ENCODE measurements around the gene MVK. TPM values are rescaled to one million over a fixed set of nuclear protein-coding genes. Genes with fewer than 3 reads are reported as not detected.

The MVK gene
- total and polyA plus RNA-seq, 2 experiments from 2014 or later: 6.7 to 11.8 TPM

- TF ChIP-seq EZH2phosphoT487 (IDR thresholded peaks at IDR 0.05; ENCODE audit: insufficient read depth, low read depth) (no peak), EZH2 (IDR thresholded peaks at IDR 0.05; ENCODE audit: insufficient read depth, poor library complexity, severe bottlenecking) (no peak)
- WGBS, 2 experiments (ENCODE audit: low coverage in 1 of 2, low lambda C conversion rate in 2 of 2, missing lambda C conversion rate in 2 of 2): 94 to 98% methylated on average over 15 to 18 of the region's 18 CpGs
- Histone ChIP-seq H3K9ac (no peak overlapping the region), H2AFZ (no peak overlapping the region), H3K4me1 (ENCODE audit: insufficient read depth) (no peaks in the 10 kb centered on the region), H3K4me2 (ENCODE audit: unreplicated experiment) (no peak overlapping the region), H3K36me3 (ENCODE audit: low read depth) (0 out of 2 replicates have a peak, but pooled peaks cover 3% of the 10 kb centered on the region), H3K79me2 (ENCODE audit: insufficient read depth) (no peaks in the 10 kb centered on the region), H3K27ac (no peak overlapping the region), H3K4me3 (no peak overlapping the region), H3K9me3 (ENCODE audit: low read depth) (no peaks in the 10 kb centered on the region), H3F3A (ENCODE audit: insufficient read depth) (no peaks in the 10 kb centered on the region), H3K27me3 (replicated peaks; ENCODE audit: insufficient read depth) (no peaks in the 10 kb centered on the region), H4K20me1 (ENCODE audit: insufficient read depth) (no peaks in the 10 kb centered on the region), H3K9me2 (ENCODE audit: insufficient read depth) (no peaks in the 10 kb centered on the region)
- in situ Hi-C loops (cut with MboI): no loop called here
- no peak for DNase-seq
Measured at GRCh38 chr12:109581334-109581691, 7.7 kb downstream of the MVK start.

DNA sequence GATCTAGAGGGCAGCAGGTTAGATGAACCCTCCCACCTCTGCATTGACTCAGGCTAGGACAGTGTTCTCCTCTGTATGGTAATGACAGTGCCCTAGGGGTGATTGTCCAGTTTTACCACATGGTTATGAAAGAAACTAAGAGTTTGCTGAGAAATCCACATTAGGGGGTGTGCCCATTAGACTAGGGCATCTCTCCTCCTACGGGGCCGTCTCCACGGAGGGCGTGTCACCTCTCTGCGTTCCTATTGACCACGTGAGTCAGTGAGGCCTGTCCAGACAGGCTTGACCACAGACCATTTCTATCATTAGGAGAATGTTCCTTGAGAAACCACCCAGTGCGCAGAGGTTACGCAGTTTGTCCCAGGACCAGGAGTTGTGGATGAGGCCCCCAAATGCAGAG, 8.3 kb downstream of the MVK start:
- H3K9ac ChIP-seq: no peak overlapping the region
- 0 out of 2 replicates have a peak, but pooled peaks cover 3% of the 10 kb centered on the region for H3K36me3 ChIP-seq (ENCODE audit: low read depth)
- H3K4me1 ChIP-seq (ENCODE audit: insufficient read depth): no peaks in the 10 kb centered on the region
- H4K20me1 ChIP-seq (ENCODE audit: insufficient read depth): no peaks in the 10 kb centered on the region
- no peaks in the 10 kb centered on the region for H3K9me3 ChIP-seq (ENCODE audit: low read depth)
- H3K27ac ChIP-seq: no peak overlapping the region
- in situ Hi-C loops (cut with MboI): no loop called here
- TF ChIP-seq EZH2 (IDR thresholded peaks at IDR 0.05; ENCODE audit: insufficient read depth, poor library complexity, severe bottlenecking): no peak
- TF ChIP-seq EZH2phosphoT487 (IDR thresholded peaks at IDR 0.05; ENCODE audit: insufficient read depth, low read depth): no peak
- WGBS, 2 experiments (ENCODE audit: low coverage in 1 of 2, low lambda C conversion rate in 2 of 2, missing lambda C conversion rate in 2 of 2): 84 to 86% methylated on average over 8 of the region's 8 CpGs
- peak; percentile 61 for DNase-seq
- H3K79me2 ChIP-seq (ENCODE audit: insufficient read depth): no peaks in the 10 kb centered on the region
- H3K4me2 ChIP-seq (ENCODE audit: unreplicated experiment): no peak overlapping the region
- H3K4me3 ChIP-seq: no peak overlapping the region
- no peaks in the 10 kb centered on the region for H3K27me3 ChIP-seq (replicated peaks; ENCODE audit: insufficient read depth)
- H3F3A ChIP-seq (ENCODE audit: insufficient read depth): no peaks in the 10 kb centered on the region
- no peaks in the 10 kb centered on the region for H3K9me2 ChIP-seq (ENCODE audit: insufficient read depth)
- no peak overlapping the region for H2AFZ ChIP-seq

- Histone ChIP-seq H3K9me2 (ENCODE audit: insufficient read depth) (no peaks in the 10 kb centered on the region), H3K4me2 (ENCODE audit: unreplicated experiment) (no peak overlapping the region), H3K27ac (no peak overlapping the region), H3K36me3 (ENCODE audit: low read depth) (0 out of 2 replicates have a peak, but pooled peaks cover 3% of the 10 kb centered on the region), H3K9me3 (ENCODE audit: low read depth) (no peaks in the 10 kb centered on the region), H3K4me3 (no peak overlapping the region), H4K20me1 (ENCODE audit: insufficient read depth) (no peaks in the 10 kb centered on the region), H2AFZ (no peak overlapping the region), H3K27me3 (replicated peaks; ENCODE audit: insufficient read depth) (no peaks in the 10 kb centered on the region), H3K79me2 (ENCODE audit: insufficient read depth) (no peaks in the 10 kb centered on the region), H3F3A (ENCODE audit: insufficient read depth) (no peaks in the 10 kb centered on the region), H3K9ac (no peak overlapping the region), H3K4me1 (ENCODE audit: insufficient read depth) (no peaks in the 10 kb centered on the region)
- in situ Hi-C loops (cut with MboI): no loop called here
- WGBS, 2 experiments (ENCODE audit: low coverage in 1 of 2, low lambda C conversion rate in 2 of 2, missing lambda C conversion rate in 2 of 2): 77 to 85% methylated on average over 5 of the region's 5 CpGs
- TF ChIP-seq EZH2phosphoT487 (IDR thresholded peaks at IDR 0.05; ENCODE audit: insufficient read depth, low read depth) (no peak), EZH2 (IDR thresholded peaks at IDR 0.05; ENCODE audit: insufficient read depth, poor library complexity, severe bottlenecking) (no peak)
- no peak for DNase-seq
Measured at GRCh38 chr12:109582636-109583035, 9.0 kb downstream of the MVK start.

DNA sequence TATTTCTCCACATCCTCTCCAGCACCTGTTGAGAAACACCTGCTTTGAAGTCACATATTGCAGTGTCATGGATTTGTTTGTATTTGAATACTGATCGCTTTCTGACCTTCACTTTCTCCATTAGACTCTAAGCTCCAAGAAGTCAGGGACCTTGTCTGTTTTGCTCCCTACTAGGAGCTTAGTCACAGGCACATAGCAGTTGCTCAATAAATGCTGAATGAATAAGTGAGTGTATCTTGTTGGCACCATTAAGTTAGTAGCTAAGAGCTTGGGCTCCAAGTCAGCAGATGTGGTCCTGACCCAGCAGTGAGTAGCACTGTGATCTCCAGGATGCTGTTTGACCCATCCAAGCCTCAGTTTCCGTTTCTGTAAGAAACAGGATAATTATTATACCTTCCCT, 10.1 kb downstream of the MVK start:
- in situ Hi-C loops (cut with MboI): no loop called here
- peak; percentile 14 for DNase-seq
- H2AFZ ChIP-seq: no peak overlapping the region
- no peaks in the 10 kb centered on the region for H4K20me1 ChIP-seq (ENCODE audit: insufficient read depth)
- no peaks in the 10 kb centered on the region for H3K9me3 ChIP-seq (ENCODE audit: low read depth)
- H3K36me3 ChIP-seq (ENCODE audit: low read depth): no peaks in the 10 kb centered on the region
- no peaks in the 10 kb centered on the region for H3K79me2 ChIP-seq (ENCODE audit: insufficient read depth)
- TF ChIP-seq EZH2phosphoT487 (IDR thresholded peaks at IDR 0.05; ENCODE audit: insufficient read depth, low read depth): no peak
- TF ChIP-seq EZH2 (IDR thresholded peaks at IDR 0.05; ENCODE audit: insufficient read depth, poor library complexity, severe bottlenecking): no peak
- H3K27me3 ChIP-seq (replicated peaks; ENCODE audit: insufficient read depth): no peaks in the 10 kb centered on the region
- 95 to 98% methylated on average over 2 of the region's 2 CpGs for WGBS, 2 experiments (ENCODE audit: low coverage in 1 of 2, low lambda C conversion rate in 2 of 2, missing lambda C conversion rate in 2 of 2)
- no peak overlapping the region for H3K27ac ChIP-seq
- no peaks in the 10 kb centered on the region for H3K9me2 ChIP-seq (ENCODE audit: insufficient read depth)
- H3K4me1 ChIP-seq (ENCODE audit: insufficient read depth): no peaks in the 10 kb centered on the region
- H3F3A ChIP-seq (ENCODE audit: insufficient read depth): no peaks in the 10 kb centered on the region
- H3K9ac ChIP-seq: no peak overlapping the region
- H3K4me3 ChIP-seq: no peak overlapping the region
- no peak overlapping the region for H3K4me2 ChIP-seq (ENCODE audit: unreplicated experiment)

Measured in GM23248 (cell line).